Measurements from ENCODE around the gene KRT3.
"Not testable (repeated sequence)": the region's sequence is repeated elsewhere in the genome, so short reads cannot be mapped to it uniquely, and the experiment has no call there.

Gene KRT3

DNA sequence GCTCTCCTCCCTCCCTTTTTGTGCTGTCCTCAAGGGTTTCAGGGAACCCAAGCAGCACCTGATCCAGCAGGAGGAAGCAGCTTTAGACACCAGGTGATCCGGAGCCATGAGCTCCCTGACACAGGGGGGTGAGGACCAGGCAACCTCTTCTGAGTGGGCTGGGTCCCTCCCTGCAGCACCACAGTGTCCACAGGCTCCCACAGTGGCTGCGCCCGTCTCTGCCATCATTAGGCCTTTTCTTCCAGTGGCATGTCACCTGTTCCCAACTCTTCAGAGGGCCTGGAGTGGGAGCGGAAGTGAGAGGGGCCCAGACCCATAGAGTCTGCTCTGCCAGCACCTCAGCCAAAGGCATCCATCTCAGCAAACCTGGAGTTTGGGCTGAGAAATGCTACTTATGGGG lies 18.4 kb downstream of the KRT3 start:
- no peak for DNase-seq

DNA sequence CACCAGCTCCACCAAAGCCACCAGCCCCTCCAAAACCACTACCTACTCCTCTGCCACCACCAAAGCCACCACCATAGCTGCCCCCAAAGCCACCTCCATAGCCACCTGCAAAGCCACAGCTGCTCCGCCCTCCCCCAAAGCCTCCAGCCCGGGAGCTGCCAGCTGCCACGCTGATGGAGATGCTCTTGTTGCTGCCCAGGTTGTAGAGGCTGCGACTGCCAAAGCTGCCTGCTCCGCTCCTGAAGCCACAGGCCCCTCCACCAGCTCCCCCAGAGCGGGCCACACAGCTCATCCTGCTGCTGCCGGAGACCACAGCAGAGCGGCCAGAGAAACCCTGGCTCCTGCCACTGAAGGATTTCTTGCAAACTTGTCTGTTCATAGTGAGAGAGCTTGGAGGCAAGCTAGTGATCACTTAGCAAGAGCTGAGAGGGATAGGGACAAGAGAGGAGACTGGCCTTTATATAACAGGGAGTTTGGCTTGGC lies 19.0 kb downstream of the KRT3 start, which contains the start of gene KRT76:
Gene KRT76, minus strand, starts transcription at position 433 of the 483 bp plus-strand sequence. Its CDS starts 54 bp downstream, at position 379.
- DNase-seq: no peak

DNA sequence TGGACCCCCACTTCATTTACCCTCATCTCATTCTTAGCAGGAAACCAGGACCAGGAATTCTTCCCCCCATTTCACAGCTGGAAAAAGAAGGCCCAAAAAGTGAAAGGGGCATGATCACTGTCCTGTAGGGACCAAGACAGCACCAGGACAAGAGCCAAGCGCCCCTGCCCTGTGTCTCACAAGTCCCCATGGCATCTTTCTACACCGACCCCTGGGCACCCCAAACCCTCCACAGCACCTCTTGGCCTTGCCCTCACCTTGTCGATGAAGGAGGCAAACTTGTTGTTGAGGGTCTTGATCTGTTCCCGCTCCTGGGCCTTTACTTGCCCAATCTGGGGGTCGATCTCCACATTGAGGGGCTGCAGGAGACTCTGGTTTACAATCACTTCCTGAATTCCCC lies 19.5 kb downstream of the KRT3 start:
- no peak for DNase-seq

DNA sequence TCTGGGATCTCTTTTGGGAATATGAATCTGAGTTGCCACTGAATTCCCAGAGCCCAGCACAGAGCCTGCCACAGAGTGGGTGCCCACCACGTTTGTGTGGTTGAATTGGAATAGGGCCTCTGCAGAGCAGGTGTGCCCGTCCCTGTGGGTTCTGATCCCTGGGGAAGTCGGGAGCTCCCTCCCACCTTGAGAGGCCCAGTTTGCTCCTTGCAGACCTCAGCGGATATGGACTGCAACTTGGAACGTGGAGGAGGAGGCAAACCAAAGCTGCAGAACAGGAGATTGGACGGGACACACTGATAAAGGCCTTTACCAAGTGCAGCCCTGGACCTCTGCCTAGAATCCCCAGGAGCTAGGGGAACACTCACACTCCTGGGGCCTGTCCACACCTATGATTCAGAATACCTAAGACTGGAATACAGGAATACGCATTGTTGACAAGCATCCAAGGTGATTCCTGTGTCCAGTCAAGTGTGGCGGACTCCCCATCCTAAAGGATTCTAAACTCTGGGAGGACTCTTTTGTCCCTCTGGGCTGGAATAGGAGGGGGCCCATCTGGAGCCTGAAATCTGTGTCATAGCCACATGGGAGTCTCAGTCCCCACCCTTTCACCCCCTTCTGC lies 21.2 kb downstream of the KRT3 start:
- no peak for DNase-seq

DNA sequence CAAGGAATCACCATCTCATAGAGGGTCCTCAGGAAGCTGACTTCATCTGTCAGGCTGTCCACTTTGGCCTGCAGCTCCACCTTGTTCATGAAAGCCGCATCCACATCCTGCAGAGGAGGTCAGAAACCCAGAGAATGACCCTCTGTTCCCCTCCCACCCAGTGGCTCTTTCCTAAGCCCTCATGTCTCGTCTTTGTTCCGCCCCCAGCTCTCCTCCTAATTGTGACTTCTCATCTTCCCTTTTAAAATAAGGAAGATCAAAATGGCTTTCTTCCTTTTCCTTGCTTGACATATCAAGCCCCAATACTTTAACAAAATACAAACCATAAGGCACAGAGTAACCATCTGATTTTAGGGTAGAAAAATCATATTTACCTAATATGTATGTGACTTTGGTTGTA lies 23.1 kb downstream of the KRT3 start:
- no peak for DNase-seq

DNA sequence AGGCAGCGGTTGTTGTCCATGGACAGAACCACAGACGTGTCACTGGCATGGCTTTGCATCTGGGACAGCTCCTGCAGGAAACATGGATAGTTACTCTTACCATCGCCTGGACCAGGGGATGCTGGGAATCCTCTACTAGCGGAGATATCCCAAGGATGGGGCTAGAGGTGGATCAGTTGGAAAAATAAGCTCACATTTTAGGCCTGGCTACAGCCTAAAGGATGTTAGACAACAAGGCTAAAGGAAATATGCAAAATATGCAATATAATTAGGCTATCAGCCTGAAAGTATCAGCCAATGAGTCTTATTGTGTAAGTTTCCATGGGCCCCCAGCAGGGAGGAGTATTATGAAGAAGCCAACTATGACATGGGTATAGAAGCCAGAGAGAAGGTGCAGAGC lies 23.7 kb downstream of the KRT3 start:
- no peak for DNase-seq

DNA sequence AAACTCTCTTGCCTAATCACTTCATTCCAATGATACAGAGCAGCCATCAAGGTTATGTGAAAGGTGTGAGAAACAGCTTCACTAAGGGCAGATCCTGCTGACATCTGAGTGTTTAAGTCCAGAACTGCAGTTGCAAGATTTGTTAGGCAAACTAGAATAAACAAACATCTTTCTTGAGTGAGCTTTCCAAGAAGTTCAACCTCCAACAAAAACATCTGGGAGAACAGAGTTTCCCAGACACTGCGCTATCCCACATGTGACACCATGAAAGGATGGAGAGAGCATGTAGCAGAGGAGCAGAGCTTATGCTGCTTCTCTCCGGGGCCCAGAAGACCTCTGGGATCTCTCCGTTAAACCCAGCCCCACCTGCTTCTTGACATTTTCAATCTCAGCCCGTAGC lies 24.4 kb downstream of the KRT3 start:
- no peak for DNase-seq

DNA sequence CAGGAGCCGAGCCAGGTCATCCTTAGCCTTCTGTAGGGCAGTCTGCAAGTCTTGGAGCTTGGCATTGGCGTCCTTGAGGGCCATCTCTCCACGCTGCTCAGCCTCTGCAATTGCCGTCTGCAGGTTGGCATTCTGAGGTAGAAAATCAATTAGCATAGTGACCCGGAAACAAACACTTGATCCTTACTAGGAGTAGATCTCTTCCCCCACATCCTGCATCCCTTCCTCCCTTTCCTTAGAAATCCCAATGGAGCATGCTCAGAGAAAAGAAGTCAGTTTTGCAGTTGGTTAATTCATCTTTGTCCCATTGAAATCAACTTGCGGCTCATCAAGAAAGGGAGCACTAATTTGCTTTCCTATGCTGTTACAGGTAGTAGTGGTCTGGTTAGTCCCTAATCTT lies 24.8 kb downstream of the KRT3 start:
- no peak for DNase-seq

DNA sequence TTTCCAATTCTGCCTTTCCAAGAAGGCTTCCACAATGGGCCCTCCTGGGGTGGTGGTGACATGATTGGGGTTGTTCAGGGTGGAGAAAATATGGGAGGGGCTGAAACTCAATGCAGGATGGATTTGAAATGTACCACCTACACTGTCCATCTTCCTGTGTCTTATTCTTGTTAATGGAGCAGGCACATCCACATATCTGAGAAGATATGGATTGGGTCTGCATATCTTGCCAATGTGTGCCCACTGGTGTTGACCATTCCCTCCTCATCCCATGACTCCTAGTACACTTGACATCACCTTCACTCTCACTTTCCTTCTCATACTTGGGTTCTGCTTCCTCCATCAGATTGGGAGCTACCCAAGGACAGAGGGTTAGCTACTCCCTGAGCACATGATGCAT lies 26.0 kb downstream of the KRT3 start:
- DNase-seq: no peak

DNA sequence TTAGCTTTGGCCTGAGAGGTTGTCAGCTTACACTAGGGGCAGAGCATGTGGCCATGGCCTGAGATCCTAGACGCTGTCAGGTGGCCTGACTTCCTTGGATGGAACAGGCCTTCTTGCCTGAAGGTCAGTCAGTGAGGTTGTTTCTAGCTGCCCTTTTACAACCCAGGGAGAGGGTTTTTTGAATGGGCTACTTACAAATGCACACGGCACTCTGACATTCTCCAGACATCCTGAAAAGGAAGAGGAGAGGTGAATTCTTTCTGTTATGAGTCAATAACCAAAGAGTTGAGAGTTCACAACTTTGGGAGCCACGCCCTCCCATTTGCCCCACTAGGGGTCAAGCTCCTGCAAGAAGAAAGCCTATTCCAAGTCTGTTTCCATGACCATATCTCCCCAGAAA lies 26.6 kb downstream of the KRT3 start:
- no peak for DNase-seq

DNA sequence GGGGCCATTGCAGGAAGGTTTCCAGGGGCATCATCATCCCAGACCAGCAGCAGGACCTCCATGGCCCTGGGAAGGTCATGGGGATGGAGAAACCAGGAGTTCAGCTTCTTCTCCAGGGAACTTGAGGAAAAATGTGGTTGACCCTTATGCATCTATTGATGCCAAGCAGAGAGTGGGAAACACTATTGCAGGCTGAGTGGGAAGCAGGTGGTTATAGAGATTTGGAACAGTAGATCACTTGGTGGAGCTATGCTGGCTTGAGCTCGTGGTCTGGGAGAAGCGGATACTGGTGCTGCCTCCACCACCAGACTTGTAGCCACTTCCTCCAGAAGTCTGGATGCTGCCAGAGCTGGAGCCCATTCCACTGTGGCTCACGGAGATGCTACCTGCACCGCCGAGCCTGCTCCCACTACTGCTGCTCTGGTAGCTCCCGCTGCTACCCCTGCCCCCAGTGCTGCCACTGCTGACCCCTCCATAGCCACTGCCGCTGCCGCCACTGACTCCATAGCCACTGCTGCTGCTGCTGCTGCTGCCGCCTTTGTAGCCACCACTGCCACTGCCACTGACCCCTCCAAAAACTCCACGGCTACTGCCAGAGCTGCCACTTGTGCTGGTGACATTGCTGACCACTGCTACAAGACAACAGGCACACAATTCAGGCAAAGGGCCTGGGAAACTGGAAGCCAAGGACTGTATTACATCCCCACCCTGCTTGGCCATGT lies 27.3 kb downstream of the KRT3 start:
- no peak for DNase-seq

DNA sequence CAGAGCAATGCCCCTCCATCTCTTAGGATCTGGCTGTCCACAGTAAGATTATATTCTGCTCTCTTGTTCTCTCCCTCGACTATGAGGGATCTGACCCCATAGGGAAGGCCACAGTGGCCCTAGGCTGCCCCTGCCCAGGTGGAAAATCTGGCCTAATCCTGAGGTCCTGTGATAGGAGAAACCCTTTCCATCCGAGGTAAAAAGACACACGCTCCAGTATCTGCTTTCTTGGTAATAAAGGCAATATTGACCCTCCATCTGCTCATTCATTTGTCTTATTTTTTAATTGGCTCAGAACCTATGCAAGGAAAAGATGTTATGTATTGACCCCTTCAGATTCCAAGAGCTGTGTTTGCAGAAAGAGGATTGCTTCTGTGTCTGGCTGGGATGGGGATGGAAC lies 28.5 kb downstream of the KRT3 start:
- no peak for DNase-seq

DNA sequence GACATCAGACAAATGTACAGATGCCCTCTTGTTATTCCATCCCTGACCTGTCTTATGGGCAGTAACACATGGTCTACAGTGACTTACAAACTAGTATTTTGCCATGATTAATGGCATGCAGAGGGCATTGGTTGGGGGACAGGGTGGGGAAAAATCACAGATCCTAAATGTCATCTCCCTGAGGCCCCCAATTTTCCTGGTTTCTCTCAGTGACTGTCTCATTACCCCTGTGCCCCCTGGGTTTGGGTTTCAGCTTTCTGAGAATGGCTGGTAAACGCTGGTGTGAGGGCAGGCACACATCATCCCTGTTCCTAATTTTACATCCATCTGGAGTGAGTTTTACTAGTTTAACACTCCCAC lies 28.9 kb downstream of the KRT3 start:
- no peak for DNase-seq

DNA sequence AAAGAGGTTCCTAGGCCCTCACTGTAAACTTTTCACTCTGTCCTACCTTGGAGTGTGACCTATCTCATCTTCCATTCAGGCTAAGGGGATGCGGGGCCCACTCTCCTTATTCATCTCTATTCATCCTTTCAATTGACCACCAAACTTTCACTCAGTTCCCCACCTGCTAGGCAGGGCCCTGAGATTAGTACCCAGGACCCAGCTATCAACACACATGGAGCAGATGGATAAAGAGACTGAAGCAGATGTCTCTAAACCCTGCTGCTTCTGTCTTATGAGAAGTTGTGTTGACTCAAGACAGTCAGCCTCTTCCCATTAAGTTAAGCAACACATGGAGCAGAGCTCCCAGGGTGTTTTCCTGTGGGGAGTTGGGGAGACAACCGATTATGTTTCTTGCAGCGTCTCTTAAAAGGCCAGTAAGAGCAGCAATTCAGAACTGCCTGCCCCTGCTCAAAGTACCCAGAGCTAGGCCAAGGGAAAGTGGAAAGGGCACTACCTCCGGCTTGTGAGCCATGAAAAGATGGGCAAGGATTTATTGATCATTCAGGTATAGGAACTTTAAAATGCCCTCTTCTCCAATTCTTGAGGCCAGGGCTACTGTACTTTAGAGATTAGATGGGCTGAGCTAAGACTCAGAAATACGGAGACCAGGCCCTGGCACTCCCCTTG lies 29.4 kb downstream of the KRT3 start:
- DNase-seq: no peak

DNA sequence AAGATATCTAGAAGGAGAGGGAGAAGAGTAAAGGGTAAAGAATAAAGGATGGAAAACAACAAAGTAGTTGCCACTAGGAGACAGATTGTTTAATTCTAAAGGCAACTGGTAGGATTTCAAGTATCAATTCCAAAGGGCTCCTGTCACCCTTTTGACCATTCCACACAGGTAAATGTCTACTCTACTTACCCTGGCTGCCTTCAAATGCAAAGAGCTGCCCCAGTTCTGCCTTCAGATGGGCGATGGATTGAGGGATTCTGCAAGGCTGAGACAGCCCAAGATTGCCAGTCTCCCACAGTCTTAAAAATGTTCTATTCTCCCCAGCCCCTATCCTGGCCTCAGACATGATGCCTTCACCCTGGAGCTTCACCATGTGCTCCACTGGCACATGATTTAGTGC lies 30.2 kb downstream of the KRT3 start:
- no peak for DNase-seq

DNA sequence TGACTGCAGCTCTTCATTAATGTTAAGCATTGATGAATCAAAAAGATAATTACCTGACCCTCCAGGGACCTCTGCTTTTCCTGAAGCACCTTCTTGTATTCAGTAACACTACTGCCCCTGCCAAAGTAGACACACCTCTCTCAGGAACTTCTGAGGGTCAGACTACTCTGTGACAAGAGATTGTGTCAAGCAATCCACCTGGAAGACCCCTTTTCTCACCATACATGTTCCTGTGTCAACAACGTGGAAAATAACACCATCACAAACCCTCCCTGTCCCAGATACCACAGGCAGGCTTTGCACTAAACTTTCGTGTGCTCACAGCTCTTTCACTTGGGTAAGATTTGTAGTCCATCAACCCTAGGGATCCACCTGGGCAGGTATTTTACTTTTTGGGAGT lies 31.9 kb downstream of the KRT3 start:
- no peak for DNase-seq

DNA sequence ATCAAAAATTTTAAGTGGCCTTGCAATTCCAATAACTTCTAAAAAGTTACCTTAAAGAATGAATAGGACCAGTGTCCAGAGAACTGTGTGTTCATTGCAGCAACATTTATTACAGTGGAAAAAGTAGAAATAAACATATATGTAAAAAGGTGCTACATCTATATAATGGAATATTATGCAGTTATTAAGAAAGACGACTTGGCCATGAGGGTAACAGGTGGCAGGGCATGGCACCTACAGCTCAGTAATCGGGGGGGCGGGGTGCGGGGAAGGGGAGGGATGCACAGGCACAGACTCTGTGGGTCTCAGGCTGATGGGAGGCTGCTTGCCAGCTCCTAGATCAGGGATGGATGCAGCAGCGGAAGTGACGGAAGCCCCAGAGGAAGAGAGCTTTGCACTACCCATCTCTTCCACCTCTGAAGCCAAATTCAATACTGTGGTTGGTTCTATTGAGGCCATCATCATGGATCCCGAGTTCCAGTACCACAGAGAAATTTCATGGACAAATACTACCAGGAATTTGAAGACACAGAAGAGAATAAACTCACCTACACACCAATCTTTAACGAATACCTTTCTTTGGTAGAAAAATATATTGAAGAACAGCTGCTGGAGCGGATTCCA lies 32.8 kb downstream of the KRT3 start:
- no peak for DNase-seq

DNA sequence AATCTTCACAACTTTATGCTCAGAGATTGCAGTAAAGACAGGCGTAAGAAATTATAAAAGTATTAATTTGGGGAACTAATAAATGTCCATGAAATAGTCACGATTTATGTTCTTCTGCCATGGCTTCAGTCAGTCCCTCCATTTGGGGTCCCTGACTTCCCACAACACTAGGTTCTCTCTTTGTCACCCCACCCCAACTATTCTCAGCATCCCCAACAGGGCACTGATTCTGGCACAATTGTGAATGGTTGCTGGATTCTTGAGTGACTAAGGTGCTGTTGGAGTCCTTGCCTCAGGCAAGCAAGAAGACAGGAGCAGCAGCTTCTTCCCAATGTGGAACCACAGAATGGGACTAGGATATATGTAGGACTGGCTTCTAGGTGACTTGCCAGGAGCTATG lies 34.1 kb downstream of the KRT3 start:
- DNase-seq: no peak

DNA sequence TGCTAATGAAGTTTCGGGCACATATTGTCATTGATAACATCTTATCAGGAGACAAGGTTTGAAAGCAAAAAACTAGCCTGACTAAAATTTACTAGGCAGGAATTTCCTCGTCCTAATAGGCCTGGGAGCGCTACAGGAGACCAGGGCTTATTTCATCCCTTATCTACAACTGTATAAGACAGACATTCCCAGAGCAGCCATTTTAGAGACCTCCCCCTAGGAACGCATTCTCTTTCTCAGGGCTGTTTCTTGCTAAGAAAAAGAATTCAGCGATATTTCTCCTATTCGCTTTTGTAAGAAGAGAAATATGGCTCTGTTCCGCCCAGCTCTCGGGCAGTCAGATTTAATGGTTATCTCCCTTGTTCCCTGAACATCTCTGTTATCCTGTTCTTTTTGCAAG lies 34.7 kb downstream of the KRT3 start:
- DNase-seq: not testable (repeated sequence)

DNA sequence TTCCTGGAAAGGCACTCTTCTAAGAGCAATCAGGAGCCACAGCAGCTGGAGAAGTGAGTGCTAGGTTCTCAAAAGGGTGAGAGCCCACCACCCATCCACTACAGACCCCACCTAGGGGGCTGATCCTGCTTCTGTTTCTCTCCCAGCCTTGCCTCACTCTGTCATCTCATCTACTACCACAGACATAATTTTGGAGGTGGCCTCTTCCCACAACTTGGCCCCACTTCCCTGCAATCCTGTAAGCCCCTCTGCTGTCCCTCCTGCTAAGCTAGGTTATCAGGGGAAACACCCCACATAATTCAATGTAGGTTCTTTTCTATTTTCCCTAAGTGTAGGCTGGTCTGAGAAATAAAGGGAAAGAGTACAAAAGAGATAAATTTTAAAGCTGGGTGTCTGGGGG lies 35.3 kb downstream of the KRT3 start:
- DNase-seq: no peak

DNA sequence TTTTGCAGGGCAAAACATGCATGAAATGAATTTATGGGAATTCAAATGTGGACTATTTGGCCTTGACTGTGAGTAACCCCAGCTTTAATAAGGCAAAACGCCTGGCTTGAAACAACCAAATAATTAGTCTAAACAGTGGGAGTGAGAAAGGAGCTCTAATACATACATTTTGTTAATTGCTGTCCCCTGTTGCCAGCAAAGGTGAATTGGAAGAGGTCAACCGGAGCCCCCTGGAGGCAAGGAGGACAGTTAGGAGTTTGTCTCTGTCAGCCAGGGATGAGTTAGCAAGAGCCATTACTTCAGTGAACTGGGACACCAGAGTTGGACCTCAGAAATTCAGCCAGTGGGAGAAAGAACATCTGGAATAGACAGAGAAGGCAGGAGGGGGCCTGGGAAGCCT lies 36.2 kb downstream of the KRT3 start:
- no peak for DNase-seq

DNA sequence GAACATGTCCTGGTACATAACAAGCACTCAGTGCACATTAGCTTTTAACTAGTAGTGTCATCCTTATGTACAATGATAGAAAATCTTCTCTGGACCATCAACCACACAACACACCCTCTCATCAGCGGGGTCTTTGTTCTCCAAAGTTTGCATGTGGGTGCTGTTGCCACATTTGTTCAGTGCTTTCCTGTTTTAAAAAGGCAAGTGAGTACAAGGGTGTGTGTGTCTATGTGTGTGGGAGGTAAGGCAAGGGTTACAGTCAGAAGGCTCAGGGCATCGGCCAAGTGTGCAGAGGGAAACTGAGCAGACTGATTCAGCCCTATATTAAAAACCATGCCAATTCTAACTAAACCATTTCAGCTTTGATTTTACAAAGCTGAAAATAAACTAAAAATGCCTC lies 36.7 kb downstream of the KRT3 start:
- no peak for DNase-seq

DNA sequence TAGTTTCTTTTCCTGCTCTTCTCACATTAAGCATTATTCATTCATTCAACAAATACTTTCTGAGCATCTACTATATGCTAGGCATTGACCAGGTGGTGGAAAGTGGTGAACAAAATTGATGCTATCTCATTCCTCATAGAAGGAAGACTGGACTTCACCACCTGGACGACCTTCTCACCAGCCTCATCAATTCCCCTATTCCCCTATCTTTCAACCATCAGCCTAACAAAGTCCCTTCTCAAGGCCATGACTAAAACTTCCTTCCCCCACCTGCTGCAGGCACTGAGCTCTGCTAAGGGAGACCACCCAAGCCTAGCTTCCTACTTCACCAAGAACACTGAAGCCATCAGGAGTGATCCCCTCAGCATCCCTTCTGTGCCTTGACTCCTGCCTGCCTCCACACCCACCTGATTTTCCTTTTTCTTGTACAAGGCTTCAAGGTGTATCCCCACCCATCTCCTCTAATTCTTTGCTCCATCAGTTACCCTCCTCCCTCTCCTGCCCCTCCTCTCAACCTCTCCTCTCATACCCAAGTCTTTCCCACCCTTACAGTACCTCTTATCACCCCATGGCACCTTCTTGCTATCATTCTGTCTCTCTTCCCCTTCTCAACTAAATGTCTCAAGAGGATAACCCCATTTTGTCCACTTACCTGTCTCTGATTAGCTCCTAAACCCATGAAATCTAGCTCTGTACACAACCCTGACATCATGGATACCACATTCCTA lies 38.3 kb downstream of the KRT3 start:
- DNase-seq: no peak

Measured in CD4-positive, alpha-beta T cell treated with Interleukin-6 for 4 hours (primary cell).